ENCODE measurements around the gene CCDC182.

Gene CCDC182

DNA sequence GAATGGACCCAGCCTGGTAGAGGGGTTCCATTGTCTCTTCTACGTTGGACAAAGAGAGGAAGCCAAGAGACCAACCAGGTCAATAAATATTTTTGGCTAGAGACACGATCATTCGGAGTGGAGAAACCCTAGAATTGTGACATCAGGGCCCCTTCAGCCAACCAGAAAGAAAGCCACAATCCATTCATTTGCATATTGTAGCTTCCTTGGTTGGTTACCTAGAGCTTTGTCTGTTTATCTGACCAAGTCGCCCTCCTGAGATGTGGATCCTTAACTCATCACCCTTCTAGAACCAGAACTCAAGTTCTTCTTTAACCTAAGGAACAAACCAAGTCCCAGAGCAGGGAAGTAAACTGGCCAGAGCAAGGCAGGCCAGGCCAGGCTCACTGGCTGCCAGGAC is at the start of gene CCDC182:
CCDC182 (minus strand) TSS at position 58 of the 400 bp plus-strand sequence; CDS start at position 31, 27 bp downstream.
- DNase-seq, result no peak

DNA sequence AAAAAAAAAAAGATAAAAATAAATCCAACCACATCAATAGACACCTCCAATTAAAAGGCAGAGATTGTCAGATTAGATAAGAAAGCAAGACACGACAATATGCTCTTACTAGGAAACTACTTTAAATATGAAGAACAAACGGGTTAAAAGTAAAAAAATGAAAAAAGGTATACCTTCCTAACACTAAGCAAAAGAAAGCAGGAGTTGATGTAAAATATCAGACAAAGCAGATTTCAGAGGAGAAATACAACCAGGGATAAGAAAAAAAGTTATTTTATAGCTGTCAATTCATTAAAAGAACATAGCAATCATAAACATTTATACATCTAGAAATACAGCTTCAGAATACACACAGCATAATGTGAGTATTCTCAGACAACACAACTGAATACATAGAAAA is 49.7 kb upstream of the CCDC182 start:
- no peak for DNase-seq

DNA sequence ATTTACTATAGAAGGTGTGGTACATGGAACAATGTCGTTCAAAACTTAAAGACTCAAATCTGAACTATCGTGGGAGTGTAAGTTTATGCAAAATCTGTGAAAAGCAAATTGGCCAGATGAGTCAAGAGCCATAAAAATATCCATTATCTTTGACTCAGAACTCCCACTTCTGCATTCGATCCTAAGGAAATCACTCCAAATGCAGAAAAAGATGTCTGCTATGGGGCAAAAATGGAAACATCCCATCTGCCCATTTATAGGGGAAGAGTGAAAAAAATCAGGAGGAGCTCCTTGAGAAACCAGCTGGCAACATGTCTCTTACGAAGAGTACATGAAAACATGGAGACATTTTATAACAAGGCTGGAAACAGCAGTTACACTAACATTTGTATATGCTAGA is 43.6 kb upstream of the CCDC182 start:
- no peak for DNase-seq

DNA sequence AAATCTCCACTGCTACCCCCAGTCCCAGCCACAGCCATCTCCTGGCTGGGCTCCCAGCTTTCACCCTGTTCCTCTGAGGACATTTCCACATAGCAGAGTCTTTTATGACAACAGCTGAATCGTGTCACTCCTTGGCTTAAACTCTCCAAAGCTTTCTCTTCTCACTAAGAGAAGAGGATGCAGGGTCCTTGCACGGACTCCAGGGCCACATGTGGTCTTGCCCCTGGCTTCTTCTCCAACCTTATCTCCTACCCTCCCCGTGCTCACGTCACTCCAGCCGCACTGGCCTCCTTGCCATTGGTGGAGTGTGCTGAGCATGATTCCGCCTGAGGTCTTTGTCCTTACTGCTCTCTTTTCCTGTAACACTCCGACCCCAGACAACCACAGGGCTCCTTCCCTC is 39.9 kb upstream of the CCDC182 start:
- no peak for DNase-seq

DNA sequence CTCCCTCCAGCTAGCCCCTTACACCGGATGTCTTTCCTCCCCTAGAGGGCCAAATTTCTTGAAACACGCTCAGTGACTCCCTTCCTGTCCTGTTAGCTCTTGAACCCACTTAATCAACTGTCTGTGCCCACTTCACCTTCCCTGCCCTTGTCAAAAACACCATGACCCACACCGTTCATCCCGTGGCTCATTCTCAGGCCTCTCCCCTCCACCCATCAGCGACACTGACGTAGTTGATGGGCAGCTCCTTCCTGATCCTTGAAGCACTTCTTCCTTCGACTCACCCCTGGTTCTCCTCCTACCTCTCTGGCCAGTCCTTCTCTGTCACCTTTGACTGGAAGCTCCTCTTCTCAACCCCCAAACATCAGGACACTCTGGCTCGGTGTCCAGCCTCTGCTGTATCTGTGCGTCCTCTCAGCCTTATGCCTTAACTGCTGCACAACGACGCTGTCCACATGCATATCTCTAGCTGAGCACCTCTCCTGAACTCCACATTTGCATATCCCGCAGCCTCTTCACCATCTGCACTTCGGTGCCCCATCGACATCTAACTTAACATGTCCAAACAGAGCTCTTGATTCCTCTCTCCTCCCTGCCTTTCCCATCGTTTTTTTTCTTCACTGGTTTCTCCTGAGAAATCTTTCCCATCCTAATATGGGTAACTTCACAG is 39.3 kb upstream of the CCDC182 start:
- peak; percentile 39 for DNase-seq

DNA sequence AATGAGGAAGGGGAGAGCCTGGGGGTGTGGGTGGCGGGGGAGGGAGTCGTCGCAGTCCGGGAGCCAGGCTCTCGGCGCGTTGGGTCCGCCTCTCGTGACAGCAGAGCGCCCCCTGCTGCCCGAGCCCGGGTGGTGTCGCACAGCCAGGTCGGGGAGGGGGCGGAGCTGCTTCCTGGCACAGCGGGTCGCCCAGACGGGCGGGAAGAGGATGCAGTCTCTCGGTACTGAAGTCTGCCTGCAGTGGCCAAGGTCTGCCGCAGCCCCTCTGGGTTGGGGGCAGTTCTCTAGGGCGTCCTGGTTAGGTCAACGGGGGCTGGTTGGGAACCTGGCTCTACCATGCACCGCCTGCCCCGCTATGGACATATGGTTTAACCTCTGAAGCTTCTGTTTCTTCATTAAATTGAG is 38.2 kb upstream of the CCDC182 start:
- DNase-seq, result peak; percentile 54

DNA sequence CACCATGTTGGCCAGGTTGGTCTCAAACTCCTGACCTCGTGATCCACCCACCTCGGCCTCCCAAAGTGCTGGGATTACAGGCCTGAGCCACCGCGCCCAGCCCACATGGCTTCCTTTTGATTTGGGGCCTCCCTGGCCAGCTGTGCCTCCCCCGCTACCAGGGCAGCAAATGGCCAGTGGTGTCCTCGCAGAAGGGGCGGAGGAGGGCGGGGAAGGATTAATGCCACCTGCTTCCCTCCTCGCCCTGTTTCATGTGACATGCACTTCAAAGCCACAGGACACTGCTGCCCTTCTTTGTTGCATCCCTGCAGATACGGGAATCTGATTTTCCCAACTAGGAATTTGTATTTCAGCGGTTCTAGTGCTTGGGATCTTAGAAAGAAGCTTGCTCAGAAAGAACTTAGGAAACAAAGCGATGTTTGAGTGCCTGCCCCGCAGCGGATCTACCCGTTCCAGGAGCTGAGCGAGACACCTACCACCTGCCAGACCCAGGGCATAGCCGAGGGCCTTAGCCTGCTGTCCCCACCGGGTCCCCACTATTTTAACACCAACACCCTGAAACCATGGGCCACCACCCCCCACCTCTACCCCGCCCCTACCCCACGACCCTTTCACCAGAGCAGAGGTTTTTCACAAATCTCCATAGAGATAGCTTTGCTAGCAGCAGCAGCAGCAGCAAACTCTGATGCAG is 37.7 kb upstream of the CCDC182 start:
- peak; percentile 94 for DNase-seq

DNA sequence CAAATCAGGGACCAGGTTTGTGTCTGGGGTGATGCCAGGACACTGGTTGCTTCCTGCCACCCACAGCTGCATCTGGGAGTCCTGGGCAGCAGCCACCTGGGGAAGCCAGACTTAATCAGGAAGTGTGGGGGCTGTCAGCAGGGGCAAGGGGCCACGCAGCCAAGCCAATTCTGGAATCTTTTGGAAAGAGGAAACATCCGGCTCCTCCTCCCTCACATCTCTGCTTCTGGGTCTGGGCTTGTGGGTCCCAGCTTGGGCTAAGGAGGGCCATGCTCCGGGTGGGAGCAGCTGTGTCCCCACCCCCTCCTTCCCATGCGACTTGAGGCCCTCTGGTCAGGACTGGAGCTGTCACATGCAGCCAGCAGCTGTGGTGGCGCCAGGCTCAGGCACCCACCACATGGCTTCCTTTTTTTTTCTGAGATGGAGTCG is 37.0 kb upstream of the CCDC182 start:
- peak; percentile 8 for DNase-seq

DNA sequence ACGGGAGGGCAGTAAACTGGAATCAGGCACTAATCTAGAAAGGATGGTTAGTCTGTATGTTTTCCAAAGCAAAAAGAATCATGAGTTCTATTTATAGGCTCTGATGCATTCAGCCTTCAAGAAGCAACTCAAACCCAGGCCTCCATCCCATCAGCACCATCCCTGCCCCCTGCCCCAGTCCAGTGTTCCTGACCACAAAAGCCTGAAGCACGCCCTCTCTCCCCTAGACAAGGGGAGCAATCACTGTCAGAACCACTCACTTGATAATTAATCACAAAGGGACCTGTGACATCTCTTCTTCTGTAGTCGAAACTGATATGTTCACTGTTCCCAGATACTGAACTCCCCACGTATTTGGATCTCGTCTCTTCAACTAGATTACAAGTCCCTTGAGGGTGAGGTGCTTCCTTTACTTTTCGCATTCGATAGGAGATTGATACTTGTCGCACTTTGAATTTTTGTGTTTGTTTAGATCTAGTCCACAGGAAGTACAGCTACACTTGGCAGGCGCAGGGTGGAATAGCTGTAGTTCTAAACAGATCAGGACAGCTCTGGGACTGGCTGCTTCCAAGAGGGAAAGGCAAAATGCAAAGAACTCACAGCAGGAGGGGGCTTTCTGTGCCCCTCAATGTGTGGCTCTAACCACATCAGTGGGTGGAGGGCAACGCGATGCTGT is 36.4 kb upstream of the CCDC182 start:
- no peak for DNase-seq

DNA sequence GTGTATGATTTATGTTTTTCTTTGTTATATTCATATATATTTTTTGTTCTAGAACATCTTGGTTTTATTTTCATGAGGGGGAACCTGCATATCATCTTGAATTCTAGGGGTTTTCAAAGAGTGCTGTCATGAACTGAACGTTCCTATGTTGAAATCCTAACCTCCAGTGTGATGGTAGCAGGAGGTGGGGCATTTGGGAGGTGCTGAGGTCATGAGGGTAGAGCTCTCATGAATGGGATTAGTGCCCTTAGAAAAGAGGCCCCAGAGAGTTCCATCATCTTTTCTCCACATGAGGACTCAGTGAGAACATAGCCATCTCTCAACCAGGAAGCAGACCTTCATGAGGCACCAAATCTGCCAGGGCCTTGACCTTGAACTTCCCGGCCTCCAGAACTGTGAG is 34.6 kb upstream of the CCDC182 start:
- no peak for DNase-seq

DNA sequence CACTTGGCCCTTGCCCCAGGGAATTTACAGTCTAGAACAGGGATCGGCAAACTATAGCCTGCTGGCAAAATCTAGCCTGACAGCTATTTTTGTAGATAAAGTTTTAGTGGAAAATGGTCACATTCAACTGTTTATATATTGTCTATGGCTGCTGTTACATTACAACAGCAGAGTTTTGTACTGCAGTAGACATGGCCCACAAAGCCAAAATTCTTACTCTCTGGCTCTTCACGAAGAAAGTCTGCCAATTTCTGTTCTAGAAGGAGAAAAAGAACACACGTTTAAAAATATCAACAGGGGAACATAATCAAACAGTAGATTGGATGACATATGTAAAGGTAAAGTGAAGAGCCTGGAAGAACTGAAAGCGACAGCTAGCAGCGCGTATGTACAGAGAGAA is 33.2 kb upstream of the CCDC182 start:
- DNase-seq, result no peak

DNA sequence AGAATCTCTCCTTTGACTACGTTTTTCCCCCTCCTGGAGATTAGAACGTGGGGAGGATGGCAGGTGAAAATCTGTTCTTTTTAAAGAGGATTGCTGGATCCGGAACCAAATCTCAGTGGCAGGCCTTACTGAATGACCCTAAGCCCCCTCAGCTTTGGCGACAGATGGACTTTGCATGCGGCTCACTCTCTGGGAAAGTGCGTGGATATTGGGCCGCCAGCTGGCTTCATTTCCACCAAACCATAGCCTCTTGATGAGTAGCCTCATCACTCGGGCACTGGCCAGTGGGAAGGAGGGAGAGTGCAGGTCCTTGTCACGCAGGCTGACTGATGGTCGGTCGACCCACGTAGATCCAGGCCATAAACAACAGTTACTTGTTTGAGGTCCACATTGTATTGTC is 31.3 kb upstream of the CCDC182 start:
- peak; percentile 56 for DNase-seq

DNA sequence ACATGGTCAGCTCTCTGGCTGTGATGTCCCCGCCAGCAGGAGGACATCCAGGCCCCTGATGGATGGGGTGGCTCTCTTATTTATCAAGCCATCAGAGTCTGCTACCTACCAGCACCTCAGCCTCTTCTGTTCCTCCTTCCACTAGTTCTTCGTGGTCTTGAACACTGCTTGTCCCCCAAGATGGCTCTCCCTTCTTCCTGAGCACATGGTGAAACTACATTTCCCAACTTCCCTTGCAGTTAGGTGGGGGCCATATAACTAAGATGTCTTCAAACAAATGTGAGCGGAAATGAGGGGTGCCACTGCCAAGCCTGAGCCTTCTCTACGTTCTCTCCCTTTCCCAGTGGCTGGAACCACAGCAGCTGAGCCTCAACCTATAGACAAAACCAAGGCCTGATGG is 29.8 kb upstream of the CCDC182 start:
- DNase-seq, result no peak

DNA sequence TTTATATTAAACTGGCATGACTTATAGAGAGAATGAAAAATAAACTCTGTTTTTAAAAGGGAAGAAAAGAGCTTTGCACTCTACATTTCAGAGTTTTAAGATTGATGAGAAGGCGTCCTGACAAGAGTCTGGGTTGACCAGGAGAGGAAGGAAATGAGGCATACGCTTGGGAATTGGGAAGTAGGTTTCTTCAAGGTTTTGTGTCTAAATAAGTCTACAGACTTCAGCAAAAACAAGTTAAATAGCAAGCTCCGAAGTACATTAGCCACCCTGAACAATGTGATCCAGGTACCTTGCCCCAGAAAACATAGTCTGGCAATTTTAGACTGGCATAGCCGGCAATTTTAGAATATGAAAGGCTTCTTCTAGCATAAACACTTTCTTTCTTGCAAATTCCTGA is 28.5 kb upstream of the CCDC182 start:
- no peak for DNase-seq

DNA sequence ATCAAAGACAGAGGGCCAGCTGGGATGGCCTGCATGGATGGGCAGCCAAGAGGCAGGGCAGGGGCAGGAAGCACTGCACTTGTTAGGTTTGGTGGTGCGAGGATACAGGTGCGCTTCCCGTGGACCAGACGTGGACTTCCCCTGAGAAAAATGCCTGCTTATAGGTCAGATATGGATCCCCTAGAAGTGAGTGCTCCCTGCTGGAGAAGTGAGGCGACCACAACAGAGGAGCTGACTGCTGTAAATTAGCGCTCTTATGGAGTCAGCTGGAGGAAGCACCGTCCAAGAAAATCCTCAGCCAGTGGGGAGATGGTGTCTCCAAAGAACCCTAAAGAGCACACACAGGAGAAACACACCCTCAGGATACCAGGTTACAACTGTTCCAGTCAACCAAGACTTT is 27.7 kb upstream of the CCDC182 start:
- DNase-seq, result no peak

DNA sequence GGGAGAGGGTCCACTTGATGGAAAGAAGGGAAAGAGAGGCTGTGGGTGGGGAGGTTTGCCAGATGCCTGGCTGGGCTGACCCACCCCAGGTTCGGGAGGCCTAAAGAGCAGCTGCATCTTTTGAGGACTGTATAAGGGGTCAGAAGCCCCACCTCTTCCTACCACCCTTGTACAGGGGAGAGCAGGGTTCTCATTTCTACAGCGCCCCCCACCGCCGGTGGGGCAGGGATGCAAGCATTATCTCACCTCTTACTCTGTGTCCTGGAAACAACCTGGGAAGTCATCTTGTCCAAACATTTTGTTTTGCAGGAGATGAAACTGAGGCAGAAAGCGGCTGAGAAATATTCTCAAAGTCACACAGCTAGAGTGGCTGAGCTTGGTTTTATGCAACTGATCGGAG is 22.5 kb upstream of the CCDC182 start:
- no peak for DNase-seq

DNA sequence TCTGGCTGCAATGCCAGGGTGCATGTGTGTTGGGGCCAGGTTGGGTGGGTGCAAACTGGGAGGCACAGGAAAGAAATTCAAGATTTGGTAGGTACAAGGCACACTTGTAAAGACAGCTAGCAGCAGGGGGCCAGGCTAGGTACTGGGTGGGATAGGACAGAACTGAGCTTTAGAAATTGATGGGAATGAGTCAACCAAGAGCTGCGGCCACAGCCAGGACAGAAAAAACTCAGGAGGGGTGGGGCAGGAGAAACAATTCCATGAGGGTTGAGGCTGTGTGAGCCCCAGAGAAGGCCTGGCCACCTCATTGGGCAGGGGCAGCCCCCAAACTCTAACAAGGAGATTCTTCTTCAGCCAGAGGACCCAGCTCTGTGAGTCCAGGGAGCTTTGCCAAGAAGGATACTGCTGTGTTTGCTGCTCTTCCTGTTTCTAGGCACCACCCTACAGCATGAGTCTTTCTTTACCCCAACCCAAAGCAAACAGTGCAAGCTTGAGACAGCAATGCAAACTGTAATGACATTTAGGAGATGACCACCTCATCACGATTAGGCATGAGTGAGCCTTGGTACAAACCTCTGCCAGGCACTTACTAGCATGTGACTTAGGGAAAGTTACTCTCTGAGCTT is 21.3 kb upstream of the CCDC182 start:
- no peak for DNase-seq

DNA sequence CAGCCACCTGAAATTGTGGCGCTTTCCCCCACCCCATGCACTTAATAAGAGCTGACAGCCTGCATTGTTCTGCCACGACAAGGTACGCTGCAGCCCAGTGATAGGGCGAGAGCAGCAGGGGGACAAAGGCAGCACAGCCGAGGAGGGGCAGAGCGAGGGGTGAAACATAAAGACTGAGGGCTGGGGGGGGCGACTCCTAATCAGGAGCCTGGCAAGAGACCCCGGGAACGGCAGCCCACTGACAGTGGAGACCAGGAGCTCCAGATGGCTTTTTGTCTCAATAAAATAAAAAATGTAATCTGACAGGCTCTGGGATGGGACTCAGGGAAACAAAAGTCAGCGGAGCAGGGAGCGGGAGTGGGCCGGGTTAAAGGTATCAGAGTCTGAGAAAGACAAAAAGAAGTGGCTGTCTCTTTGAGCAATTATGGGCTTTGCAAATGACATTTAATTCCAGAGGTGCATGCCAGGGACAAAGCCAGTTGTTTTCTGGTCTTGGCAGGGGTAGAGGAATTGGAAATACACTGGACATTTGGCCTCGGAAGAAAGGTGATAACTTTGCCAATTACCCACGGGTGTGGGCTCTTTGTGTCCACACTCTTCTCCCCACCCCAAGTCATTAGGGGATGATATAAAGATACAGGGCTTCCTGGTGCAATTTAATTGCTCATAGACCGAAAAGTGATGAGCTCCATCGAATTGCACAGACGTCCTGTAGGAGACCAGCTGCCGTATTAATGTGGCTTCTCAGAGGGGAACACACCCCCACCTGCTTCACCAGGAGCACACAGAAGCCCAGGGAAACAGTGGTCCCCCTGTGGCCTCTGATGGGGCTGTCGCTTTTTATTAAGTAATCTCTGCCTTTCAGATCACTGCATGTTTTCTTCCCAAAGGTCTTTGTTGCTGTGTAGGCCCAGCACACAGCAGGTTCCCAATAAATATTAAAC is 17.6 kb upstream of the CCDC182 start:
- DNase-seq, result peak; percentile 8

DNA sequence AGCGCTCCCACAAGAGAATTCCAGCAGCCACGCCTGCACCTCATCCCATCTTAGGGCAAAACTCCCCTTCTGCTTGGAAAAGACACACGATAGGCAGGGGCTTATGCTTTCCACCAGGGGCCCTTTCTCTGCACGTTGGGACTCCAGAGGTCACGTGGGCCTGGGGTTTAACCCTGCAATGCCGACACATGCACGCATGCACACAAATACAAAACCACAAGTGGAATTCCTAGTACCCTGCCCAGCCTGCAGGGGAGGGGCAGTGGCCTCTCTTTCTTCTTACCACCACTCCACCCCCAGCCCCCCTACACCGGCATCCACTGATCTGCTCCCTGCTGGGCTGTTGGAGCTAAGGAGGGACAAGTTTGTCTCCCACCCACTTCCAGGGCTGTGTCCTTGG is 16.8 kb upstream of the CCDC182 start:
- no peak for DNase-seq

DNA sequence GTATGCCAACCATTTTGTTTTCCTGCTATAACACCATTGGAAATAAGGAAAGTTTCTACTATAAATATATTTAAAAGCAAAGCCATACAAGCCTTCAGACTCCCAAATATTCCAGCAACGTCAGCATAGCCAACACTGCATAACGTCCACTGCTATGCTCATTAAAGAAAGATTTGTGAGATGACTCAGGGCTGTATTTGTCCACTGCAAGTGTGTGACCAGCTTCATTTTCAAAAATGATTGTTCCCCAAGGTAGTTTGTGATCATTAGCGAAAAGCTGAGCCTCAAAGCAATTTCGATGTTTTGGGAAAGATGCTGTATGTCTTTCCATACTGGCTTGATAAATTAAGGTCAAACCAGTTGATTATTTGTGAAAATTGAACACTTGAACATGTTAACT is 14.9 kb upstream of the CCDC182 start:
- no peak for DNase-seq

DNA sequence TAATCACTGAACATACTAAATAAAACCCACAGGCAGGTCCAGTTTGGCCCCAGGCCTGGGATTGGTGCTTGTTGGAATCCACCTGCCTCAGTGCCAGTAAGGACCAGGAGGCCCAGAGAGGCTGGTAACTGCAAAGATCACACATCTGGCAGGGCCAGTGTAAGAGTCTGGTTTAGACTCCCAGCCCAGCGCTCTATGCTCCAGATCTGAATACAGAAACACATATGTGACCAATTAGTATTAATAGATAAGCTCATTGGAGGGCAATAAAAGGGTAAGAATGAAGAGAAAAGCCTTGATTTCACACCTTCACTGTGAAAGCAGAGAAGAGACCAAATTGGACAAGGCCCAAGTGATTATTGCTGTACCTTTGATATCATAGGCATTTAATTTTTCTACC is 13.6 kb upstream of the CCDC182 start:
- no peak for DNase-seq

DNA sequence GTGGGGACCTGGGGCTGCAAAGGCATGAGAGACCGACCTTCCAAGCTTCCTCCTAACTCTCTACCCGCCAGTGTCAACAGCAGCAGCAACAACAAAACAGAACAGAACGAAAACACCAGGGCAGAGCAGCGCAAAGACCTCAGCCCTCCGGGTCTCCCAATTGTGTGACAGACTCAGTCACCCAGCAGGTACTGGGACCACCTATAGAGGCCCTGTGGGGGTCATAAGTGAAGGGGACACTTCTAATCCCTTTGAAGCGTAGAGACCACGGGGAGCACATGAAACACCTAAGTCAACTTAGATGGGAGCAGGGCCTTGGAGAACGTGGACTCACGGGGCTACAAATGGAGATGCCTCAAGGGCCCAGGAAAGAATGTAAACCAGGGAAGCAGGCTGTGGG is 12.6 kb upstream of the CCDC182 start:
- DNase-seq, result no peak

DNA sequence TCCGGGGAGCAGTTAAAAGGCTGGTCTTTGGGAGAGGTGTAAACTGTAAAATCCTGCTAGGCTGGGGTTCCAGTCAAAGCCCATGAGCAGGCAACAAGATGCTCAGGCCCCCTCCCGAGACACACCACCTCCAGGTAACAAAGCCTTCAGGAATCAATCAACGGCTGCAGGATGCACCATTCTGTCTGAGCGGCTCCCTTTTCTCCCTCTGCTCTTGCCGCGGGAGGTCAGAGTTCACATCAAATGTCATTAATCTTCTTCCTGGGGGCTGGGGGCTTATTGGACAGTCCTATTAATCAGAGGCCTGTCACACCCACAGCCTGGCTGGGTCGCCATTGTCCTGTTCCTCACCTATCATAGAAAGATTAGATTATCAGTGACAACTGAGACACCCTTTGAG is 11.9 kb upstream of the CCDC182 start:
- DNase-seq, result no peak

Data from NCI-H524 treated with DMSO at 0.1 percent for 48 hours (cell line).